K562 (cell line): Measurements from ENCODE around the gene SYMPK. TPM values are rescaled to one million over a fixed set of nuclear protein-coding genes. Genes with fewer than 3 reads are reported as not detected.

Experiments
- ATAC-seq: fragments of 200-7000 bp; cut with Tn5 transposase; 3 replicates; pipeline ENCODE4 v1.9.1; 2020; ENCODE audit warnings: moderate library complexity
- BruUV-seq: library from RNA; stranded (reverse); fragments of 400-500 nt; replicated peaks from 2 replicates; lab custom pipeline; 2021; lab: Mats Ljungman, UMichigan
- CTCF ChIA-PET: fragments of 300-600 bp; formaldehyde crosslinking; extraction: SDS; loops from one replicate; lab custom pipeline; 2021; ENCODE audit warnings: low intra/inter-chr PET ratio; lab: Yijun Ruan, JAX
- POLR2A ChIA-PET: fragments of 300-600, 350-650 bp; sonication (Branson Sonifier 250); formaldehyde crosslinking; extraction: SDS; loops from one replicate; lab custom pipeline; 2021; ENCODE audit warnings: antibody characterized with exemption, inconsistent platforms; lab: Yijun Ruan, JAX
- DNase-seq, 4 experiments: peaks; one replicate each; pipeline versions ENCODE4 v3.0.0 to v3.0.0-alpha.2; 2011 to 2018; ENCODE audit warnings: low spot score in 3 of 4, mixed read lengths in 3 of 4; ENCODE audit errors: extremely low read depth in 1 of 4
- FAIRE-seq: peaks from 2 replicates; lab custom pipeline; 2011; peaks lifted over from hg19 to GRCh38; lab: Jason Lieb, UNC
- H2AFZ ChIP-seq: 2 replicates; pipeline ENCODE4 v1.6.0; 2011; ENCODE audit warnings: low read depth, low read length, control low read depth, inconsistent platforms
- H3K27ac ChIP-seq: fragments of 200-600 bp; 3 replicates; pipeline ENCODE4 v1.8.0; 2011; ENCODE audit warnings: low read depth, mild to moderate bottlenecking, control low read depth, inconsistent platforms, low read length, moderate library complexity, mixed read lengths; ENCODE audit errors: extremely low read depth
- H3K27me3 ChIP-seq, 2 experiments: fragments of 300-600 bp in 1 of 2; 2 replicates in 1 of 2; 3 replicates in 1 of 2; pipeline versions ENCODE4 v1.6.0 to v1.8.0; 2011; ENCODE audit warnings: inconsistent platforms in 2 of 2, low read length in 2 of 2, mild to moderate bottlenecking in 1 of 2, mixed read lengths in 1 of 2, moderate library complexity in 1 of 2; ENCODE audit not compliant: control insufficient read depth in 2 of 2, insufficient read depth in 2 of 2
- H3K36me3 ChIP-seq: fragments of 300-600 bp; 3 replicates; pipeline ENCODE4 v1.8.0; 2011; ENCODE audit warnings: mild to moderate bottlenecking, low read length, inconsistent platforms; ENCODE audit not compliant: control insufficient read depth, insufficient read depth
- H3K4me1 ChIP-seq, 2 experiments: fragments of 200-600 bp in 1 of 2; replicated peaks in 1 of 2; 2 replicates in 1 of 2; 3 replicates in 1 of 2; pipeline versions ENCODE4 v1.5.1 to v1.8.0; 2011; ENCODE audit warnings: inconsistent platforms in 2 of 2, low read length in 2 of 2, mild to moderate bottlenecking in 1 of 2, mixed read lengths in 1 of 2, moderate library complexity in 1 of 2; ENCODE audit not compliant: control insufficient read depth in 2 of 2, insufficient read depth in 2 of 2
- H3K4me2 ChIP-seq: 2 replicates; pipeline ENCODE4 v1.6.1; 2011; ENCODE audit warnings: low read length, control low read depth, inconsistent platforms, mixed read lengths; ENCODE audit not compliant: insufficient read depth
- H3K4me3 ChIP-seq: fragments of 200-600 bp; sonication (generic), shearing (Covaris generic); 2 replicates; pipeline ENCODE4 v1.5.1; 2016; ENCODE audit warnings: control low read depth, inconsistent platforms
- H3K79me2 ChIP-seq: fragments of 200-600 bp; 3 replicates; pipeline ENCODE4 v1.8.0; 2011; ENCODE audit warnings: low read length, inconsistent platforms; ENCODE audit not compliant: control insufficient read depth, insufficient read depth
- H3K9ac ChIP-seq, 2 experiments: 2 replicates each; pipeline versions ENCODE4 v1.6.0 to v1.6.1; 2011; ENCODE audit warnings: low read depth in 2 of 2, low read length in 2 of 2, control low read depth in 1 of 2, inconsistent platforms in 1 of 2, mild to moderate bottlenecking in 1 of 2, mixed read lengths in 1 of 2; ENCODE audit not compliant: insufficient read depth in 1 of 2
- H3K9me1 ChIP-seq: one replicate; pipeline ENCODE4 v1.6.0; 2011; ENCODE audit warnings: inconsistent platforms, mild to moderate bottlenecking, low read length, moderate library complexity; ENCODE audit not compliant: control insufficient read depth, insufficient read depth
- H3K9me3 ChIP-seq: replicated peaks from 2 replicates; pipeline ENCODE4 v1.5.1; 2011; ENCODE audit warnings: low read depth, low read length, inconsistent platforms; ENCODE audit not compliant: control insufficient read depth, insufficient read depth
- H4K20me1 ChIP-seq: replicated peaks from 2 replicates; pipeline ENCODE4 v1.6.1; 2011; ENCODE audit warnings: low read length, inconsistent platforms, mixed read lengths; ENCODE audit not compliant: control insufficient read depth, insufficient read depth
- GATA2 ChIP-seq: sonication (generic); formaldehyde crosslinking; IDR thresholded peaks from 2 replicates; pipeline ENCODE4 v1.4.0; 2020; ENCODE audit warnings: mild to moderate bottlenecking, missing genetic modification reagents
- KDM5B ChIP-seq: fragments of 200-600 bp; sonication (generic); IDR thresholded peaks from 2 replicates; pipeline ENCODE4 v1.6.1; 2012; ENCODE audit warnings: low read depth, mild to moderate bottlenecking, moderate library complexity, low read length, control low read depth, inconsistent platforms; ENCODE audit not compliant: insufficient replicate concordance
- NCOR1 ChIP-seq: fragments of 450-650 bp; IDR thresholded peaks from 2 replicates; pipeline ENCODE4 v1.6.1; 2016; ENCODE audit warnings: mild to moderate bottlenecking, moderate library complexity
- PURB ChIP-seq: sonication (generic); formaldehyde crosslinking; IDR thresholded peaks from 2 replicates; pipeline ENCODE4 v1.9.0; 2021; ENCODE audit warnings: low read depth, mild to moderate bottlenecking, missing genetic modification reagents
- XRCC4 ChIP-seq: IDR thresholded peaks from one replicate; pipeline ENCODE4 v1.6.1; 2011; ENCODE audit not compliant: insufficient read depth, insufficient read length; ENCODE audit errors: extremely low read depth
- WGBS: fragments of 100-300 bp; shearing (Covaris generic); methylation state at CpG from one replicate; pipeline ENCODE4 v1.1.6; 2016; ENCODE audit warnings: low coverage, mixed read lengths; ENCODE audit not compliant: insufficient coverage; ENCODE audit errors: missing lambda C conversion rate; 5-methylcytosine and 5-hydroxymethylcytosine counted together
- in situ Hi-C: fragments of 300-500 bp; cut with MboI; formaldehyde crosslinking; loops from 4 replicates; pipeline ENCODE4 v1.15.0; 2018; ENCODE audit warnings: inconsistent platforms, mixed read lengths
- intact Hi-C: fragments of 100-400 bp; cut with micrococcal nuclease; formaldehyde crosslinking; loops from 2 replicates; pipeline ENCODE4 v1.14.2; 2022
- polyA plus RNA-seq, 8 experiments: library from polyadenylated mRNA; depleted of rRNA in 4 of 8; stranded (reverse) in 5 of 8; unstranded in 3 of 8; fragments of >200 nt; fragmentation: Nextera tagmentation in 2 of 8; fragmentation: Illumina TruSeq in 1 of 8; extraction: Ambion mirVana in 2 of 8; extraction: Trizol in 1 of 8; gene quantifications; 2 replicates each; pipeline versions ENCODE4 v1.2.1 to v1.2.3, GENCODE V29; 2011 to 2014; ENCODE audit warnings: inconsistent platforms in 1 of 8, missing spikeins in 1 of 8
- total RNA-seq, 7 experiments: library from RNA; depleted of rRNA in 6 of 7; stranded (reverse); fragments of >200 nt in 6 of 7; fragmentation: Illumina TruSeq in 2 of 7; extraction: Trizol in 2 of 7; gene quantifications; 2 replicates each; pipeline versions ENCODE4 v1.2.1 to v1.2.3, GENCODE V29; 2011 to 2021; ENCODE audit warnings: low replicate concordance in 1 of 7
- TF ChIP-seq, protein P1 (sequence below), 2 experiments: IDR thresholded peaks in 1 of 2; conservative IDR thresholded peaks in 1 of 2; 2 replicates each; pipeline ENCODE4 v1.6.1; 2016; ENCODE audit warnings: low read depth in 2 of 2, mild to moderate bottlenecking in 1 of 2, missing compliant biosample characterization in 1 of 2, missing genetic modification characterization in 1 of 2, moderate library complexity in 1 of 2

SYMPK gene
- total and polyA plus RNA-seq, 9 of the 15 experiments (the other 6 are each of a cell fraction or from before 2014, with no cell fraction given) = 0.73 to 95.5 (median 58.4) TPM

- in situ Hi-C loops = no loop called here
- intact Hi-C loops = no loop called here
- Histone ChIP-seq H3K27ac (no peak overlapping the region), H4K20me1 (no peaks in the 10 kb centered on the region), H3K4me2 (no peak overlapping the region), H3K9ac (no peak overlapping the region), H3K36me3 (peaks cover 28% of the 10 kb centered on the region; the same call in 2 of the 3 replicates), H3K9me3 (no peaks in the 10 kb centered on the region), H3K4me3 (no peak overlapping the region), H3K9me1 (peaks cover 3% of the 10 kb centered on the region), H3K27me3 (no peaks in the 10 kb centered on the region), H3K4me1 (peaks cover 4 to 54% of the 10 kb centered on the region in 2 experiments; a peak in 4 of 5 replicates), H2AFZ (no peak overlapping the region), H3K79me2 (peaks cover under 1% of the 10 kb centered on the region; the same call in 2 of the 3 replicates)
- no peak for ATAC-seq
- FAIRE-seq = no peak
- ChIA-PET CTCF (no interaction called here), POLR2A (interaction anchor here (0.5 to 5.9 kb wide), 7 partner anchors 9 to 108 kb away, joined by 3 to 70 read pairs (median 4); partner anchors contain the start of genes DMPK, DMWD, QPCTL and SNRPD2)
- WGBS = 34% methylated on average over 2 of the region's 2 CpGs
- no peak for DNase-seq
- BruUV-seq = no TSS peak
- TF ChIP-seq PURB (no peak), NCOR1 (no peak), GATA2 (CRISPR knock-in tag) (no peak), XRCC4 (no peak), KDM5B (no peak)
- TF ChIP-seq, protein P1, sequence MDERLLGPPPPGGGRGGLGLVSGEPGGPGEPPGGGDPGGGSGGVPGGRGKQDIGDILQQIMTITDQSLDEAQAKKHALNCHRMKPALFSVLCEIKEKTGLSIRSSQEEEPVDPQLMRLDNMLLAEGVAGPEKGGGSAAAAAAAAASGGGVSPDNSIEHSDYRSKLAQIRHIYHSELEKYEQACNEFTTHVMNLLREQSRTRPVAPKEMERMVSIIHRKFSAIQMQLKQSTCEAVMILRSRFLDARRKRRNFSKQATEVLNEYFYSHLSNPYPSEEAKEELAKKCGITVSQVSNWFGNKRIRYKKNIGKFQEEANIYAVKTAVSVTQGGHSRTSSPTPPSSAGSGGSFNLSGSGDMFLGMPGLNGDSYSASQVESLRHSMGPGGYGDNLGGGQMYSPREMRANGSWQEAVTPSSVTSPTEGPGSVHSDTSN (CRISPR knock-in tag; IDR thresholded peaks at IDR 0.05; ENCODE audit: low read depth) = no peak
- TF ChIP-seq, protein P1 (tag; conservative IDR thresholded peaks at IDR 0.05; ENCODE audit: low read depth) = no peak
These were observed 89.6 kb downstream of the SYMPK start for GRCh38 chr19:45773384-45773783.
